ENCODE results near the gene MFNG. TPM values are rescaled to one million over a fixed set of nuclear protein-coding genes. Genes with fewer than 3 reads are reported as not detected.

MFNG gene
- total RNA-seq, 1 experiment from 2014 or later = 4.5 TPM

- no peaks in the 10 kb centered on the region; the same call in 1 of the 2 replicates for H3K27me3 ChIP-seq (ENCODE audit: insufficient read depth, low read length)
- TF ChIP-seq CEBPB (IDR thresholded peaks at IDR 0.05; ENCODE audit: low read depth) (no peak), MAX (IDR thresholded peaks at IDR 0.05) (no peak), ZNF274 (IDR thresholded peaks at IDR 0.05; ENCODE audit: low read depth, low read length) (no peak), EGR1 (IDR thresholded peaks at IDR 0.05; ENCODE audit: low read depth) (no peak), CTCF (IDR thresholded peaks at IDR 0.05 in 2 of 3, conservative IDR thresholded peaks at IDR 0.05 in 1 of 3; ENCODE audit: borderline replicate concordance in 1 of 3, insufficient read depth in 1 of 3, low read depth in 2 of 3, low read length in 2 of 3) (no peak)
- CTCF ChIA-PET = interaction anchor here (1.0 to 1.5 kb wide), 2 partner anchors 10 to 105 kb away, joined by 3 to 4 read pairs; no protein-coding TSS in a partner anchor
- no peak overlapping the region for H3K4me2 ChIP-seq (ENCODE audit: low read length)
- no peak for DNase-seq (ENCODE audit: low read depth, low spot score)
- H3K36me3 ChIP-seq (ENCODE audit: control insufficient read depth in 1 of 2, insufficient read depth in 2 of 2, low read length in 2 of 2) = no peaks in the 10 kb centered on the region
- no peak for ATAC-seq
- RAD21 ChIA-PET (ENCODE audit: low non-redundant PET in 1 of 2, low total read pairs in 2 of 2, uncharacterized antibody in 2 of 2, unreplicated experiment in 2 of 2) = no interaction called here
- no peak overlapping the region for H3K4me3 ChIP-seq (replicated peaks in 1 of 2; ENCODE audit: low read depth in 1 of 2, low read length in 2 of 2)
- H4K20me1 ChIP-seq (ENCODE audit: insufficient read depth) = no peaks in the 10 kb centered on the region
- no peaks in the 10 kb centered on the region for H3K79me2 ChIP-seq (ENCODE audit: insufficient read depth, low read length)
- POLR2A ChIA-PET = no interaction called here
- BruUV-seq (replicated peaks) = no TSS peak
- H3K9ac ChIP-seq (ENCODE audit: low read length) = no peak overlapping the region
- no peak overlapping the region for H3K27ac ChIP-seq (ENCODE audit: low read depth, low read length)
- H3K9me2 ChIP-seq (ENCODE audit: insufficient read depth) = no peaks in the 10 kb centered on the region
- H2AFZ ChIP-seq (ENCODE audit: low read depth, low read length, poor library complexity, severe bottlenecking) = no peak overlapping the region
- intact Hi-C loops (cut with micrococcal nuclease) = no loop called here
- peaks cover 12 to 14% of the 10 kb centered on the region in 2 experiments; a peak in 3 of 4 replicates for H3K4me1 ChIP-seq (ENCODE audit: control insufficient read depth in 1 of 2, insufficient read depth in 2 of 2, low read length in 2 of 2)
- no peaks in the 10 kb centered on the region for H3K9me3 ChIP-seq (ENCODE audit: control insufficient read depth in 1 of 2, insufficient read depth in 1 of 2, low read depth in 1 of 2, low read length in 2 of 2)
These were observed 24.2 kb downstream of the MFNG start for GRCh38 chr22:37461961-37462360.

GRCh38 chr22:37460684-37461083 lies 25.5 kb downstream of the MFNG start:
- Histone ChIP-seq H3K27me3 (ENCODE audit: insufficient read depth, low read length) (no peaks in the 10 kb centered on the region; the same call in 1 of the 2 replicates), H3K4me2 (ENCODE audit: low read length) (no peak overlapping the region), H3K36me3 (ENCODE audit: control insufficient read depth in 1 of 2, insufficient read depth in 2 of 2, low read length in 2 of 2) (no peaks in the 10 kb centered on the region), H4K20me1 (ENCODE audit: insufficient read depth) (no peaks in the 10 kb centered on the region), H3K9me2 (ENCODE audit: insufficient read depth) (no peaks in the 10 kb centered on the region), H3K27ac (ENCODE audit: low read depth, low read length) (no peak overlapping the region), H2AFZ (ENCODE audit: low read depth, low read length, poor library complexity, severe bottlenecking) (no peak overlapping the region), H3K79me2 (ENCODE audit: insufficient read depth, low read length) (no peaks in the 10 kb centered on the region), H3K9me3 (ENCODE audit: control insufficient read depth in 1 of 2, insufficient read depth in 1 of 2, low read depth in 1 of 2, low read length in 2 of 2) (no peaks in the 10 kb centered on the region), H3K9ac (ENCODE audit: low read length) (no peak overlapping the region), H3K4me1 (ENCODE audit: control insufficient read depth in 1 of 2, insufficient read depth in 2 of 2, low read length in 2 of 2) (peaks cover 24 to 27% of the 10 kb centered on the region in 2 experiments), H3K4me3 (replicated peaks in 1 of 2; ENCODE audit: low read depth in 1 of 2, low read length in 2 of 2) (no peak overlapping the region)
- TF ChIP-seq CTCF (IDR thresholded peaks at IDR 0.05 in 2 of 3, conservative IDR thresholded peaks at IDR 0.05 in 1 of 3; ENCODE audit: borderline replicate concordance in 1 of 3, insufficient read depth in 1 of 3, low read depth in 2 of 3, low read length in 2 of 3) (no peak), TCF7L2 (IDR thresholded peaks at IDR 0.05; ENCODE audit: borderline replicate concordance, extremely low read depth, insufficient read depth, insufficient read length) (no peak), ZBTB33 (IDR thresholded peaks at IDR 0.05; ENCODE audit: extremely low read depth, insufficient replicate concordance, low read length) (no peak), RAD21 (IDR thresholded peaks at IDR 0.05; ENCODE audit: low read depth) (no peak), FOSL1 (IDR thresholded peaks at IDR 0.05; ENCODE audit: low read depth) (no peak), ZFX (IDR thresholded peaks at IDR 0.05) (no peak), MAX (IDR thresholded peaks at IDR 0.05) (no peak), JUND (IDR thresholded peaks at IDR 0.05) (no peak), ELF1 (IDR thresholded peaks at IDR 0.05; ENCODE audit: borderline replicate concordance, low read depth) (no peak)
- no TSS peak for BruUV-seq (replicated peaks)
- ATAC-seq (no peak), DNase-seq (ENCODE audit: low read depth, low spot score) (no peak)
- ChIA-PET POLR2A (no interaction called here), RAD21 (ENCODE audit: low non-redundant PET in 1 of 2, low total read pairs in 2 of 2, uncharacterized antibody in 2 of 2, unreplicated experiment in 2 of 2) (no interaction called here), CTCF (no interaction called here)
- intact Hi-C loops (cut with micrococcal nuclease) = no loop called here

Measured in HCT116 (cell line).